HEK293T (cell line): ENCODE results near the gene GID8.
"Not testable (repeated sequence)": the region's sequence is repeated elsewhere in the genome, so short reads cannot be mapped to it uniquely, and the experiment has no call there.

Source experiments
- CTCF ChIA-PET: fragments of 350-600 bp; formaldehyde crosslinking; extraction: SDS; loops from one replicate; lab custom pipeline; 2021; ENCODE audit warnings: antibody characterized with exemption, inconsistent platforms; lab: Yijun Ruan, JAX
- POLR2A ChIA-PET: fragments of 350-600 bp; formaldehyde crosslinking; extraction: SDS; loops from one replicate; lab custom pipeline; 2020; ENCODE audit warnings: antibody characterized with exemption, inconsistent platforms; lab: Yijun Ruan, JAX
- DNase-seq: peaks from one replicate; pipeline ENCODE4 v3.0.0; 2012; ENCODE audit warnings: mixed read lengths; ENCODE audit errors: extremely low spot score
- ARNT ChIP-seq: fragments of 450-650 bp; IDR thresholded peaks from 2 replicates; pipeline ENCODE4 v1.6.1; 2017; ENCODE audit warnings: mild to moderate bottlenecking
- BHLHE40 ChIP-seq: fragments of 450-650 bp; IDR thresholded peaks from 2 replicates; pipeline ENCODE4 v1.6.1; 2016; ENCODE audit warnings: mild to moderate bottlenecking, moderate library complexity, borderline replicate concordance
- CTBP1 ChIP-seq: fragments of 450-650 bp; IDR thresholded peaks from 2 replicates; pipeline ENCODE4 v1.6.1; 2016; ENCODE audit warnings: borderline replicate concordance
- ELF4 ChIP-seq: fragments of 450-650 bp; IDR thresholded peaks from 2 replicates; pipeline ENCODE4 v1.6.1; 2017; ENCODE audit warnings: antibody characterized with exemption
- FOXA1 ChIP-seq: fragments of 450-650 bp; IDR thresholded peaks from 2 replicates; pipeline ENCODE4 v1.6.1; 2016; ENCODE audit warnings: mild to moderate bottlenecking
- FOXK2 ChIP-seq: fragments of 450-650 bp; IDR thresholded peaks from 2 replicates; pipeline ENCODE4 v1.6.1; 2016; ENCODE audit warnings: mild to moderate bottlenecking
- FOXM1 ChIP-seq: fragments of 450-650 bp; IDR thresholded peaks from 2 replicates; pipeline ENCODE4 v1.6.1; 2017; ENCODE audit warnings: mild to moderate bottlenecking, borderline replicate concordance
- HDGF ChIP-seq: fragments of 450-650 bp; IDR thresholded peaks from 2 replicates; pipeline ENCODE4 v1.6.1; 2017; ENCODE audit warnings: antibody characterized with exemption, borderline replicate concordance
- L3MBTL2 ChIP-seq: fragments of 450-650 bp; conservative IDR thresholded peaks from 2 replicates; pipeline ENCODE4 v1.6.1; 2016; ENCODE audit warnings: mild to moderate bottlenecking
- LEF1 ChIP-seq: fragments of 450-650 bp; IDR thresholded peaks from 2 replicates; pipeline ENCODE4 v1.6.1; 2017; ENCODE audit warnings: mild to moderate bottlenecking, borderline replicate concordance
- NFRKB ChIP-seq: fragments of 450-650 bp; IDR thresholded peaks from 2 replicates; pipeline ENCODE4 v1.6.1; 2016; ENCODE audit warnings: mild to moderate bottlenecking, moderate library complexity
- SP1 ChIP-seq: fragments of 450-650 bp; IDR thresholded peaks from 2 replicates; pipeline ENCODE4 v1.6.1; 2017
- SUZ12 ChIP-seq: fragments of 450-650 bp; IDR thresholded peaks from 2 replicates; pipeline ENCODE4 v1.6.1; 2016; ENCODE audit warnings: mild to moderate bottlenecking
- TARDBP ChIP-seq: fragments of 450-650 bp; IDR thresholded peaks from 2 replicates; pipeline ENCODE4 v1.6.1; 2016
- ZNF384 ChIP-seq: fragments of 450-650 bp; IDR thresholded peaks from 2 replicates; pipeline ENCODE4 v1.6.1; 2016
- TF ChIP-seq, protein P1 (sequence below): fragments of 450-650 bp; IDR thresholded peaks from 2 replicates; pipeline ENCODE4 v1.6.1; 2016

The GID8 gene

DNA sequence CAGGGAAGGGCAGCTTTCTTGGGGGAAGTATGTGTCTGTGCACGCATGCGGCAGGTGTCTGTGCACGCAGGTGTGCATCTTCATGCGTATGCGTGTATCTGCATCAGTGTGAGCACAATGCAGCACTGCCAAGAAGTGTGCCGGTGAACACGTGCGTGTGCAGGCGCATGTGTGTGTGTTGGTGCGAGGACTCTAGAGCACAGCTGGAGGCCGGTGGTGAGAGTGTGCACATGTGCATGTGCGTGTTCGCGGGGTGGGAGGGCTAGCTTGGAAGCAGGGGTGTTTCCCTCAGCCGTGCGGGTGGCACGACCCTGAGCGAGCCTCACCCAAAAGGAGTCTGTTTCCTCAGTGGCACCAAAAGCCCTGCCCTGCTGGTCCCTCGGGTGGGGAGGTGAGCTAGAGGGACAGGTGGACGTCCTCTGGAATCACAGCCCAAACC, 22.1 kb downstream of the GID8 start:
- ChIA-PET POLR2A (interaction anchor here (1.2 kb wide), 1 partner anchor 22 kb away, joined by 3 read pairs; the partner anchor contains the start of gene GID8), CTCF (no interaction called here)
- no peak for TF ChIP-seq L3MBTL2
- no peak for TF ChIP-seq SUZ12
- TF ChIP-seq ZNF384: no peak
- no peak for TF ChIP-seq ARNT
- TF ChIP-seq, protein P1, sequence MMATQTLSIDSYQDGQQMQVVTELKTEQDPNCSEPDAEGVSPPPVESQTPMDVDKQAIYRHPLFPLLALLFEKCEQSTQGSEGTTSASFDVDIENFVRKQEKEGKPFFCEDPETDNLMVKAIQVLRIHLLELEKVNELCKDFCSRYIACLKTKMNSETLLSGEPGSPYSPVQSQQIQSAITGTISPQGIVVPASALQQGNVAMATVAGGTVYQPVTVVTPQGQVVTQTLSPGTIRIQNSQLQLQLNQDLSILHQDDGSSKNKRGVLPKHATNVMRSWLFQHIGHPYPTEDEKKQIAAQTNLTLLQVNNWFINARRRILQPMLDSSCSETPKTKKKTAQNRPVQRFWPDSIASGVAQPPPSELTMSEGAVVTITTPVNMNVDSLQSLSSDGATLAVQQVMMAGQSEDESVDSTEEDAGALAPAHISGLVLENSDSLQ: no peak
- no peak for TF ChIP-seq BHLHE40
- no peak for TF ChIP-seq FOXM1
- no peak for TF ChIP-seq FOXA1
- TF ChIP-seq FOXK2: no peak
- no peak for DNase-seq

DNA sequence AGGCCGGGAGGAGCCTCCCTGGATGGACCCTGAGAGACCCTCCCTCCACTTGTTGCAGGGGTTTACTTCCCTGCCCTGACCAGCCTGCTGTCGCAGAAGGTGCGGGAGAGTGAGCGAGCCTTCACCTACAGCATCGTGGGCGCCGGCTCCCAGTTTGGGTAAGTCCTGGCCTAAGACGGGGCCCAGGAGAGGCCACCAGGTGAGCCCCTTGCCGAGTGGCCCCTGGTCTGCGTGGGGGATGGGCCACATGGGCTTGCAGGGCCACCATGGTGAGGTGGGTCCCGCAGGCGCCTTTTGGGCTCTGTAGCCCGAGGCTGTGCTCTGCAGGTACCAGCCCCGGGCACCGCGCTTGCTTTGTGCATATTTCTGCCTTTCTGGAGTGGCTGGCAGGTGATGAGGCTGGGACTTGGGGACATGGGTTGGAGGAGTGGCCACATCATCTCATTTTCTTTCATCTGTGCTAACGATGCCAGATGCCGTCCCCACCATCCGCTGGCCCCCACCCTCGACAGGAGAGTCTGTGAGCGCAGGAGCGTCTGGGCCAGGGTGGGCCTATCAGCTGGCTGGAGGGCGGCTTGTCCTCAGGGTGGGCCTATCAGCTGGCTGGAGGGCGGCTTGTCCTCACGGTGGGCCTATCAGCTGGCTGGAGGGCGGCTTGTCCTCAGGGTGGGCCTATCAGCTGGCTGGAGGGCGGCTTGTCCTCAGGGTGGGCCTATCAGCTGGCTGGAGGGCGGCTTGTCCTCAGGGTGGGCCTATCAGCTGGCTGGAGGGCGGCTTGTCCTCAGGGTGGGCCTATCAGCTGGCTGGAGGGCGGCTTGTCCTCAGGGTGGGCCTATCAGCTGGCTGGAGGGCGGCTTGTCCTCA, 22.7 kb downstream of the GID8 start:
- ChIA-PET POLR2A (interaction anchor here (1.2 kb wide), 1 partner anchor 22 kb away, joined by 3 read pairs; the partner anchor contains the start of gene GID8), CTCF (interaction anchor here (0.6 kb wide), 1 partner anchor 26 kb away, joined by 3 read pairs; no protein-coding TSS in a partner anchor)
- DNase-seq: not testable (repeated sequence)

DNA sequence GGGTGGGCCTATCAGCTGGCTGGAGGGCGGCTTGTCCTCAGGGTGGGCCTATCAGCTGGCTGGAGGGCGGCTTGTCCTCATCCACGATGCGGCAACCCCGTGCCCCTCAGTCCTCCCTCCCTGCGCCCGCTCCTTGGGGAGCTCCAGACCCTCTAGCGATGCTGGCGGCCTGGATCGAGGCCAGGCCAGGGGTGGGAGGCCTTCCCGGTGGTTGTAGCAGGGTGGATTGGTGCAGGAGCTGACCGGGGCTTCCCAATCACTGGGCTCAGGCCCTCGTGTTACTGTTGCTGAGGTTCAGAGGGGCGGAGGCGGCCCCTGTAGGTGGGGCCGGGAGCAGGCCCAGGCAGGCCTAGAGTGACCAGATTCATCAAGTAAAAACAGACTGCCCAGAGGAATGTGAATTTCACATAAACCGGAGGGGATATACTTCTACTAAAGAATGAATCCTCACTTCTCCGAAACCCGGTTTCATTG, 23.4 kb downstream of the GID8 start:
- CTCF ChIA-PET: interaction anchor here (0.6 kb wide), 1 partner anchor 26 kb away, joined by 3 read pairs; no protein-coding TSS in a partner anchor
- DNase-seq: no peak
- TF ChIP-seq ARNT (no peak), FOXA1 (no peak), FOXM1 (no peak), FOXK2 (no peak), ELF4 (no peak), LEF1 (no peak), SP1 (no peak), HDGF (no peak), TARDBP (no peak), L3MBTL2 (no peak), ZNF384 (no peak), BHLHE40 (no peak)
- TF ChIP-seq, protein P1: no peak
- POLR2A ChIA-PET: no interaction called here

DNA sequence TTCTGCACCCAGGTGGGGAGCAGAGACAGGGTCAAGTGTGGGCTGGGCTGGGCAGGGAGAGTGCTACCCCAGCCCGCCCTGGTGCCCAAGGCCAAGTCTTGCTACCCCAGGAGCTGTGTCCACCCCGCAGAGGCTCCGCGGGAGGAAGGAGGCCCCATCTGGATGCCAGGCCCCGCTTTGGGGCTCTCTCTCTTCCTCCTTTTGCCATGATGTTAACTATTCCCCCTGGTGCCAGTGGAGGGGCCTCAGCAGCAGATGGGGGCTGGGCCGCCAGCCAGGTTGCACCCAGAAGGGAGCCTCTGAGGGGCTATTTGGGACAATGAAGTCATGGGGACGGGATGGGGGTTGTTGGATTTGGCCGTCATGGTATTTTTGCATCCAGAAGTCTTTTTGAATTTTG, 23.9 kb downstream of the GID8 start:
- ChIA-PET POLR2A (no interaction called here), CTCF (no interaction called here)
- no peak for DNase-seq
- TF ChIP-seq SUZ12 (no peak), FOXA1 (no peak), SP1 (no peak), ELF4 (no peak), ZNF384 (no peak), HDGF (no peak), L3MBTL2 (no peak), TARDBP (no peak), FOXM1 (no peak), CTBP1 (no peak), FOXK2 (no peak), NFRKB (no peak), ARNT (no peak), BHLHE40 (no peak), LEF1 (no peak)
- TF ChIP-seq, protein P1: no peak

DNA sequence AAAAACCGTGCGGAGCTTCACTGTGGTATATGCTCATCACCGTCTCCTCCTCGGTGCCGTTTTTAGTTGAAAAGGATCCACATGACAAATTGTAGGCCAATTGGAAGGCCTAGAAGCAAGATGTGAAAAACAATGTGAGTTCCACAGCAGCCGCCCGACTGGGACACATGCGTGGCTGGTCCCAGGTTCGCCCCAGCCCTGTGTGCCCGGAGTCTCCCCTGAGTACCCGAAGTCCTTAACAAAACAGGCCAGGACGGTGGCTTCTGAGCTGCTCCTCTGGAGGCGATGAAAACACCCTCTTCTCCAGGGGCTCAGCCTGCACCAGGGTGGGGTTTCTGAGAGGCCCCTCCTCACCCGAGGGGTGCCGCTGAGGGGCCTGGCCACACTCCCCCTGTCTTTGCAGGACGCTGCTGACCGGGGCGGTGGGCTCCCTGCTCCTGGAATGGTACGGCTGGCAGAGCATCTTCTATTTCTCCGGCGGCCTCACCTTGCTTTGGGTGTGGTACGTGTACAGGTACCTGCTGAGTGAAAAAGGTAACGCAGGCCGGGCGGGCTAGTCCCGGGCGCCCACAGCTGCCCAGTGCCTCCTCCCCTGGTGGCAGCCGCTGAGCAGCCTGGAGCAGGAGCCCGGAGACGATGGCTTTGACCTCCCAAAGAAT, 24.4 kb downstream of the GID8 start:
- TF ChIP-seq FOXM1 (no peak), LEF1 (no peak), HDGF (no peak), TARDBP (no peak), BHLHE40 (no peak), SUZ12 (no peak), FOXK2 (no peak)
- TF ChIP-seq, protein P1: no peak
- no peak for DNase-seq
- ChIA-PET CTCF (no interaction called here), POLR2A (no interaction called here)
